LNCaP clone FGC (cell line): Measurements from ENCODE around the gene OR8H3.

ENCODE experiments used
- DNase-seq: peaks from one replicate; pipeline ENCODE4 v3.0.0-alpha.2; 2011; ENCODE audit warnings: low read depth
- H3K4me3 ChIP-seq: 2 replicates; pipeline ENCODE4 v1.5.1; 2011; ENCODE audit warnings: mild to moderate bottlenecking, low read depth, low read length, control low read depth
- TF ChIP-seq, protein P1 (sequence below): IDR thresholded peaks from 2 replicates; pipeline ENCODE4 v1.5.1; 2012; ENCODE audit warnings: mild to moderate bottlenecking; ENCODE audit not compliant: control insufficient read depth, insufficient read depth; ENCODE audit errors: extremely low read depth

The OR8H3 gene

DNA sequence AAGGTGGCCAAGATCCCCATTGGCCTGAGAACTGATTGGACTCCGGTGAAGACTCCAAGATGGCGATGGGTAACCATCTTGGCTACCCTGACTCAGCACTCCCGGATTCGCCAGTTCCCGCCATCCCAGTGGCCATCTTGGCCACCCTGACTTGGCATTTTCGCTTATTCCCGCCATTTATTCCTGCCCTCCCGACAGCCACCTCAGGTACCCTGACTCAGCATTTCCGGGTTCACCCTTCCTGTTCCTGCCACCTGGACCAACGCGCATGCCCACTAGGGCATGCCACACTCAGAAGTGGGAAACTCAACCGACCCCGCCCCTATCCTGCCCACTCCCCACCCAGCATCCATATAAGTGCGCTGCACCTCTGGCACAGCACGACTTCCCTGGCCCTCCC, 30.2 kb downstream of the OR8H3 start:
- no peak for DNase-seq
- TF ChIP-seq, protein P1, sequence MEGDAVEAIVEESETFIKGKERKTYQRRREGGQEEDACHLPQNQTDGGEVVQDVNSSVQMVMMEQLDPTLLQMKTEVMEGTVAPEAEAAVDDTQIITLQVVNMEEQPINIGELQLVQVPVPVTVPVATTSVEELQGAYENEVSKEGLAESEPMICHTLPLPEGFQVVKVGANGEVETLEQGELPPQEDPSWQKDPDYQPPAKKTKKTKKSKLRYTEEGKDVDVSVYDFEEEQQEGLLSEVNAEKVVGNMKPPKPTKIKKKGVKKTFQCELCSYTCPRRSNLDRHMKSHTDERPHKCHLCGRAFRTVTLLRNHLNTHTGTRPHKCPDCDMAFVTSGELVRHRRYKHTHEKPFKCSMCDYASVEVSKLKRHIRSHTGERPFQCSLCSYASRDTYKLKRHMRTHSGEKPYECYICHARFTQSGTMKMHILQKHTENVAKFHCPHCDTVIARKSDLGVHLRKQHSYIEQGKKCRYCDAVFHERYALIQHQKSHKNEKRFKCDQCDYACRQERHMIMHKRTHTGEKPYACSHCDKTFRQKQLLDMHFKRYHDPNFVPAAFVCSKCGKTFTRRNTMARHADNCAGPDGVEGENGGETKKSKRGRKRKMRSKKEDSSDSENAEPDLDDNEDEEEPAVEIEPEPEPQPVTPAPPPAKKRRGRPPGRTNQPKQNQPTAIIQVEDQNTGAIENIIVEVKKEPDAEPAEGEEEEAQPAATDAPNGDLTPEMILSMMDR = no peak
- H3K4me3 ChIP-seq = no peak overlapping the region

DNA sequence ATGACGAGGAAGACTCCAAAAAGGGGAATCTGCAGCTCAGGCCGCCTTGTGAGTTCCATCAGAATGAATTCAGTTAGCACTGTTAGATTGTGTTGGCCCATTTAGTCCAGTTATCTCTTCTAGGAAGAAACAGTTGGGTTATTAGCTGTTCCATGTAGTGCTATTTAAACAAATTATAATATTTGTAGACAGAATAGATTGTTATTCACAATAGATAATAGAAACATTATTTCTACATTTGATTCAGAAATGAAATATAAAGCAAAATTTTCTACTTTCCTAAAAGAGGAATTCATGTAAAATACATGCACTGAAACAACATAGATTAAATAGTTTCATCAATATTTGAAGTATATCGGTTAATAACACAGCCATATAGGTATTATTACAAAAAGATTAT, 38.0 kb downstream of the OR8H3 start, which contains the start of gene OR8K5:
Gene OR8K5, minus strand, starts transcription at position 101 of the 400 bp plus-strand sequence. Its CDS starts 0 bp downstream, at position 101.
- H3K4me3 ChIP-seq = no peak within 1 kb of the TSS
- TF ChIP-seq, protein P1 = no peak
- DNase-seq = no peak

DNA sequence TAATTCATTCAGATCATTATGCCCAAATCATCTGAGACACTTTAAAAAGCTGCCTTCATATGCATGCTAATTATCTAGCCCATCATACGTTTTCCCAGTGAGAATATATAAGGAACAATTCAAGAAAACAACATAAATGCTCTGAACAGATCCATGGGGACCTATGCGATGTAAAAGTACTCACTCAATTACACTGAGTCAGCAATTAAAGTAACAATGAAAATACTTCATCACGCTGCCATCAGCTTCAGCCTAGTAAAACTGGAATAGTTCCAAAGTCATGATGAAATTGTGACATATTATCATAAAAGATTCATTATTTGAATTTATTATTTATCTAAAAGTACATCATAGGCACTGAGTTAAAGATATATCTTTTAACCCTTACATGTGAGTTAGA, 41.6 kb downstream of the OR8H3 start:
- H3K4me3 ChIP-seq = no peak overlapping the region
- DNase-seq = no peak
- TF ChIP-seq, protein P1 = no peak

DNA sequence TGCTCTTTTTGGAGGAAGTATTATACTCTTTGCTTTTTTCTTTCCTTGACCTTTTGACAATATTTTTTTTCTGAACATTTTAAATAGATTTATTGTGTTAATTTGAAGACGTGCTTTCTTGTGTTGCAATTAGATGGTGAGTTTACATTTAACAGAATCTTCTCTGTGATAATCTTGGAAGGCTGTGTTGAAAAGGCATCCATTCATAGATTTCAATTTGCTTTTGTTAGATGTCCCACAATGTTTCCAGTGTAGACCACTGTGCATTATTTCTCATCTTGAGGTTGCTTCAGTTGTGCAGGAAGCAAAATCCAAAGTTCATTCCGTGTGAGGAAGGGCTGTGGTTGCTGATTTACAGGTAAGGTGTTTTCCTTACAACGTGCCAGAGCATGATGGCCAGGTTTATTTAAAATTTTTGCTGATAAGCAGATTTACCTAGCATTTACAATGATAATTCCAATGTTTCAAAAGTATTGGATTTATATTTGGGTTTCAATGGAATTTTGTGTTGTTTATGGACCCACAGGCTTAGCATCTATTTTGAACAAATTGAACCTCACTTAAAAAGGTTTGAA, 50.2 kb downstream of the OR8H3 start:
- no peak for DNase-seq
- TF ChIP-seq, protein P1 = no peak
- H3K4me3 ChIP-seq = no peak overlapping the region
